ENCODE measurements around the gene ETHE1.

DNA sequence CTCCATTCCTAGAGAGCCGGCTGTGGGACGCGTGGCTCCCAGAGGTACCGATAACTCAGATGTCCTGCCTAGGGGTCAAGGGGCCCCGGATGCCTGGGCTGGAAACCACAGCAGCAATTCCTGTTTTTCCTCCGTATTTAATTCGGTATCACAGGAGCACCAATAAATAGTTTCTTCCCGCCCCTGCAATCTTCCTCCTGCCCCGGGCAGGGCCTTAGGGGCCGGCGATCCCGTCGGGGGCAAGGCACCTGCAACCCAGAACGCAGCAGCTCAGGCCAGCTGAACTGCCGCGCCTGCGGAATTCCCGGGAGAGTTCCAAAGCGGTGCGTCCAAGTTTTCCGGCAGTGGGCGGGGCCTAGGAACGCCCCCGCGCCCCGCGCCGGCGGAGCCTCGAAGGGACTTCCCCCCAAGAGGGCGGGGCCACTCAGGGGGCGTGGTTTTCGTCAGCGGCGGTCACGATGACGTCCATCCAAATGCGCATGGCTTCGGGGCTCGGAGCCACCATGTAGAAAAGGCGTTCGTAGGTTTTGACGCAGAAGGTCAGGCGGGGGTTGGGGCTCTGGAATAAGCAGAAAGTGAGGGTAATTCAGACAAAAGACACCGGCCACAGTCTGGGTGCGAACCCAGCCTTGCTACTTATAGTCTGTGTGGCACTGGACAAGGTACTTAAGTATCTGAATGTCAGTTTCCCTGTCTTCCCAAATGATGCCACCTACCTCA lies 51.9 kb downstream of the ETHE1 start:
- TF ChIP-seq, protein P1, sequence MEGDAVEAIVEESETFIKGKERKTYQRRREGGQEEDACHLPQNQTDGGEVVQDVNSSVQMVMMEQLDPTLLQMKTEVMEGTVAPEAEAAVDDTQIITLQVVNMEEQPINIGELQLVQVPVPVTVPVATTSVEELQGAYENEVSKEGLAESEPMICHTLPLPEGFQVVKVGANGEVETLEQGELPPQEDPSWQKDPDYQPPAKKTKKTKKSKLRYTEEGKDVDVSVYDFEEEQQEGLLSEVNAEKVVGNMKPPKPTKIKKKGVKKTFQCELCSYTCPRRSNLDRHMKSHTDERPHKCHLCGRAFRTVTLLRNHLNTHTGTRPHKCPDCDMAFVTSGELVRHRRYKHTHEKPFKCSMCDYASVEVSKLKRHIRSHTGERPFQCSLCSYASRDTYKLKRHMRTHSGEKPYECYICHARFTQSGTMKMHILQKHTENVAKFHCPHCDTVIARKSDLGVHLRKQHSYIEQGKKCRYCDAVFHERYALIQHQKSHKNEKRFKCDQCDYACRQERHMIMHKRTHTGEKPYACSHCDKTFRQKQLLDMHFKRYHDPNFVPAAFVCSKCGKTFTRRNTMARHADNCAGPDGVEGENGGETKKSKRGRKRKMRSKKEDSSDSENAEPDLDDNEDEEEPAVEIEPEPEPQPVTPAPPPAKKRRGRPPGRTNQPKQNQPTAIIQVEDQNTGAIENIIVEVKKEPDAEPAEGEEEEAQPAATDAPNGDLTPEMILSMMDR (IDR thresholded peaks at IDR 0.05), result no peak
- no peak for TF ChIP-seq EZH2 (IDR thresholded peaks at IDR 0.05; ENCODE audit: borderline replicate concordance, insufficient read depth, low read depth, low read length, poor library complexity, severe bottlenecking)

All from B cell (primary cell).